ENCODE data around the gene GALNT18.

DNA sequence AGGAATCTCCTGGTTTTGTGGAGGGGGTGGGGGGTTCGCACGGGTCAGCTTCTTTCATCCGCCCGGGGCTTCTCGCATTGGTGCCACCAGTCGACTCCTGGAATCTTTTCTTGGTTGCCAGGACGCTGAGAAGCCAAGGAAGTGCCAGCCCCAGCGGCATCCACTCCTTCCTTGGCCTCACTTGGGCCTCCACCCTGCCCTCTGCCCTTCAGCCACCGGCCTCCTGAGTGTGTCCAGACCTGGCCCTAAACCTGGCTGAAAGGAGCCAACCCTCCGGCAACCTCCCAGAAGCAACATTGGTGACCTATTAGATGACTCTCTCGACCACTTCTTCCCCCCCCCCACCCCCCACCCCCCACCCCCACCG is 518 bp upstream of the GALNT18 start:
- TF ChIP-seq POLR2AphosphoS5 (IDR thresholded peaks at IDR 0.05; ENCODE audit: insufficient read depth in 1 of 2, low read depth in 1 of 2), result no peak
- TF ChIP-seq, protein P1, sequence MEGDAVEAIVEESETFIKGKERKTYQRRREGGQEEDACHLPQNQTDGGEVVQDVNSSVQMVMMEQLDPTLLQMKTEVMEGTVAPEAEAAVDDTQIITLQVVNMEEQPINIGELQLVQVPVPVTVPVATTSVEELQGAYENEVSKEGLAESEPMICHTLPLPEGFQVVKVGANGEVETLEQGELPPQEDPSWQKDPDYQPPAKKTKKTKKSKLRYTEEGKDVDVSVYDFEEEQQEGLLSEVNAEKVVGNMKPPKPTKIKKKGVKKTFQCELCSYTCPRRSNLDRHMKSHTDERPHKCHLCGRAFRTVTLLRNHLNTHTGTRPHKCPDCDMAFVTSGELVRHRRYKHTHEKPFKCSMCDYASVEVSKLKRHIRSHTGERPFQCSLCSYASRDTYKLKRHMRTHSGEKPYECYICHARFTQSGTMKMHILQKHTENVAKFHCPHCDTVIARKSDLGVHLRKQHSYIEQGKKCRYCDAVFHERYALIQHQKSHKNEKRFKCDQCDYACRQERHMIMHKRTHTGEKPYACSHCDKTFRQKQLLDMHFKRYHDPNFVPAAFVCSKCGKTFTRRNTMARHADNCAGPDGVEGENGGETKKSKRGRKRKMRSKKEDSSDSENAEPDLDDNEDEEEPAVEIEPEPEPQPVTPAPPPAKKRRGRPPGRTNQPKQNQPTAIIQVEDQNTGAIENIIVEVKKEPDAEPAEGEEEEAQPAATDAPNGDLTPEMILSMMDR (IDR thresholded peaks at IDR 0.05), result no peak
